ENCODE data around the gene SDR9C7.

DNA sequence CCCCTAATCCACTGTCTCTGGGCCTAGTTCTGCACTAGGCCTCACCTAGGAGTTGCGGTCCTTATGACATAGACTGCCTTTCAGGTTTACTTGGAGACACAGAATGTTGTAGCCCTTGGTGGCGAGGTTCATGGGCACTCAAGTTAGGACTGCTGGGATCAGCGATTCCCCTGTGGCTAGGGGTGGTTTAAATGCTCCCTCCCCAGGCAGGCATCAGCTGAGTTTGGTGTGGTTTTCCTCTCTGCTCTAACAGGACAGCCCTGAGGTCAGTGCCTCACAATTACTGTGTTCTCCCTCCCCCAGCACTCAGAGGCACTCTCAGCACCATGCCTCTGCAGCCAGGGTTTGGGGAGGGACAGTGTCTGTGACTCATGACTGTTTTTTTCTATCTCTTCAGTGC is 45.4 kb upstream of the SDR9C7 start:
- TF ChIP-seq, protein P1, sequence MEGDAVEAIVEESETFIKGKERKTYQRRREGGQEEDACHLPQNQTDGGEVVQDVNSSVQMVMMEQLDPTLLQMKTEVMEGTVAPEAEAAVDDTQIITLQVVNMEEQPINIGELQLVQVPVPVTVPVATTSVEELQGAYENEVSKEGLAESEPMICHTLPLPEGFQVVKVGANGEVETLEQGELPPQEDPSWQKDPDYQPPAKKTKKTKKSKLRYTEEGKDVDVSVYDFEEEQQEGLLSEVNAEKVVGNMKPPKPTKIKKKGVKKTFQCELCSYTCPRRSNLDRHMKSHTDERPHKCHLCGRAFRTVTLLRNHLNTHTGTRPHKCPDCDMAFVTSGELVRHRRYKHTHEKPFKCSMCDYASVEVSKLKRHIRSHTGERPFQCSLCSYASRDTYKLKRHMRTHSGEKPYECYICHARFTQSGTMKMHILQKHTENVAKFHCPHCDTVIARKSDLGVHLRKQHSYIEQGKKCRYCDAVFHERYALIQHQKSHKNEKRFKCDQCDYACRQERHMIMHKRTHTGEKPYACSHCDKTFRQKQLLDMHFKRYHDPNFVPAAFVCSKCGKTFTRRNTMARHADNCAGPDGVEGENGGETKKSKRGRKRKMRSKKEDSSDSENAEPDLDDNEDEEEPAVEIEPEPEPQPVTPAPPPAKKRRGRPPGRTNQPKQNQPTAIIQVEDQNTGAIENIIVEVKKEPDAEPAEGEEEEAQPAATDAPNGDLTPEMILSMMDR (conservative IDR thresholded peaks at IDR 0.05; ENCODE audit: low read length) = no peak
- TF ChIP-seq EZH2phosphoT487 (IDR thresholded peaks at IDR 0.05; ENCODE audit: borderline replicate concordance, low read depth, low read length) = no peak

Data from OCI-LY7 (cell line).